GM04504 (cell line): ENCODE data around the gene CDR2L.
"Not testable (repeated sequence)": the region's sequence is repeated elsewhere in the genome, so short reads cannot be mapped to it uniquely, and the experiment has no call there.

ENCODE experiments used
- DNase-seq: peaks from one replicate; pipeline ENCODE4 v3.0.0-alpha.2; 2012; ENCODE audit warnings: low read depth

The CDR2L gene

GRCh38 chr17:75011401-75012095 lies 24.1 kb downstream of the CDR2L start:
- DNase-seq, result no peak

GRCh38 chr17:75012096-75012345 lies 24.6 kb downstream of the CDR2L start:
- no peak for DNase-seq

GRCh38 chr17:75012346-75013091 lies 25.1 kb downstream of the CDR2L start, which contains the start of gene MRPL58:
Gene MRPL58, plus strand, starts transcription at chr17:75012670. Its CDS starts 17 bp downstream, at chr17:75012687.
- peak; percentile 58 for DNase-seq

GRCh38 chr17:75013092-75013559 lies 25.7 kb downstream of the CDR2L start:
- no peak for DNase-seq

DNA sequence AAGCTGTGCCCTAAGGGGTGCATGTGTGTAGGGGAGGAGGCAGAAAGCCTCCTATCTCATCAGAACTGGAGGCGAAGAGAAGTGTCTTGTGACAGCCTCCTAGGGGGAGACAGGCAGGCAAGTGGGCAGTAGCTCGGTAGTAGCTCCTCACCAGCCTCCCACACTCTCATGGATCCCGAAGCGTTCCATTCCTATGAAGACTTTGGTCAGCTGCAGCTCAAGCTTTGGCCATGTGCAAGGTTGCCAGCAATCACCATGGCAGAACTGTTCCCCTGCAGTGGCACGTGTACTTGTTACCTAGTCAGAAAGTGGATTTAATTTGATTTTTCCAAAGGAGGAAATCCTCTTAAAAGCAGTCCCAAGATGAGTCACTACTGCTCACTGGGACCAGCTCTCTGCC lies 31.7 kb downstream of the CDR2L start:
- DNase-seq, result no peak

GRCh38 chr17:75019710-75020109 lies 32.3 kb downstream of the CDR2L start:
- no peak for DNase-seq

GRCh38 chr17:75020331-75021110 lies 33.1 kb downstream of the CDR2L start:
- DNase-seq, result no peak

GRCh38 chr17:75024686-75025397 lies 37.4 kb downstream of the CDR2L start:
- DNase-seq, result no peak

DNA sequence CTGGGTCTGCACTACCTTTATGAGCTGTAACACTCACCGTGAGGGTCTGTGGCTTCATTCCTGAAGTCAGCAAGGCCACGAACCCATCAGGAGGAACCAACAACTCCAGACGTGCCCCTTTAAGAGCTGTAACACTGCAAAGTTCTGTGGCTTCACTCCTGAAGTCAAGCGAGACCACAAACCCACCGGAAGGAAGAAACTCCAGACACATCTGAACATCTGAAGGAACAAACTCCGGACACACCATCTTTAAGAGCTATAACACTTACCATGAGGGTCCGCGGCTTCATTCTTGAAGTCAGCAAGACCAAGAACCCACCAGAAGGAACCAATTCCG lies 37.9 kb downstream of the CDR2L start:
- not testable (repeated sequence) for DNase-seq

GRCh38 chr17:75026650-75027049 lies 39.2 kb downstream of the CDR2L start:
- DNase-seq, result not testable (repeated sequence)

DNA sequence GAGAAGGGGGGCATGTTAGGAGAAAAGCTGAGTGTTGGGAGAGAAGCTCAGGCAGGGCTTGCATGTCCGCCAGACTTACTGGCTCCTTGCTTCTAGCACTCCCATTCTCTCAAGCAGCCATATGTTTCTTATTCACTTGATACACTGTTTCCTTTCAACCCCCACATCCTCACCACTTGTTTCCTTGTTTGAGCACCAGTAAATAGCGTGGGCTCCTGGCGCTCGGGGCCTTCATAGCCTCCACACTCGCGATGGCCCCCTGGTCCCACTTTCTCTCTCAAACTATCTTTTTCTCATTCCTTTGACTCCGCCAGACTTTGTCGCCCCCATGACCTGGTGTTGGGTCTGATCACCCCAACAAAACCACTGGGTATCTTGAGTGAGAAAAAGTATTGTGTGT lies 42.7 kb downstream of the CDR2L start:
- no peak for DNase-seq

DNA sequence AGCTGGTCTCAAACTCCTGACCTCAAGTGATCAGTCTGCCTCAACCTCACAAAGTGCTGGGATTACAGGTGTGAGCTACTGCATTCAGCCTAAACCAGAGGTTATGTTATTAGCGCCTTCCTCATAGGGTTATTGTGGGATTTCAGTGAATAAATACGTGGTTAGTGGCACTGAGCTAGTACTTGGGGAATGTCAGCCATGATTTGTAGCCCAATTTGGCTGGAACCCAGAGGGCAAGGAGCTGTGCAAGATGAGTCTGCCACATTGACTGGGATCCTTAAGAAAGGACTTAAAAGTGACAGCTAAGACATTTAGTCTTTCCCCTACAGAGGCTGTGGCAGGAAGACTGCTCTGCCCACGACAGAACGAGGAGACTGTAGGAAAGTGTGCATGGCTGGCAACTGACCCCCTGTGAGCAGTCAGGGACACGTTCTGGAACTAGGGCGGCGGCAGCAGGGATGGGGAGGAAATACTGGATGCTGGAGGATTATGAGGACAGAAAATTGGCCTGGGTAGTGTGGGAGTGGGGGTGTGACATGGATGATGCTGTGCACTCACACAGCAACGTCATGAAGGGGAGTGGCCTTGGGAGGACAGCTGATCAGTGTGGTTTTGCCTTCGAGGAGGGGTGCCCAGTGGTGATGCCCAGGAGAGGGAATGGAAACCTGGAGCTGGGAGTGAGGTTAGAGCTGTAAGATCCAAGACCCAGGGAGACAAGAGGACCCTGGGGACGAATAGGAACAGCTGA lies 44.7 kb downstream of the CDR2L start:
- peak; percentile 72 for DNase-seq

GRCh38 chr17:75032720-75033280 lies 45.4 kb downstream of the CDR2L start:
- no peak for DNase-seq

- peak; percentile 73 for DNase-seq
Measured at GRCh38 chr17:75033346-75034235, 46.2 kb downstream of the CDR2L start.

DNA sequence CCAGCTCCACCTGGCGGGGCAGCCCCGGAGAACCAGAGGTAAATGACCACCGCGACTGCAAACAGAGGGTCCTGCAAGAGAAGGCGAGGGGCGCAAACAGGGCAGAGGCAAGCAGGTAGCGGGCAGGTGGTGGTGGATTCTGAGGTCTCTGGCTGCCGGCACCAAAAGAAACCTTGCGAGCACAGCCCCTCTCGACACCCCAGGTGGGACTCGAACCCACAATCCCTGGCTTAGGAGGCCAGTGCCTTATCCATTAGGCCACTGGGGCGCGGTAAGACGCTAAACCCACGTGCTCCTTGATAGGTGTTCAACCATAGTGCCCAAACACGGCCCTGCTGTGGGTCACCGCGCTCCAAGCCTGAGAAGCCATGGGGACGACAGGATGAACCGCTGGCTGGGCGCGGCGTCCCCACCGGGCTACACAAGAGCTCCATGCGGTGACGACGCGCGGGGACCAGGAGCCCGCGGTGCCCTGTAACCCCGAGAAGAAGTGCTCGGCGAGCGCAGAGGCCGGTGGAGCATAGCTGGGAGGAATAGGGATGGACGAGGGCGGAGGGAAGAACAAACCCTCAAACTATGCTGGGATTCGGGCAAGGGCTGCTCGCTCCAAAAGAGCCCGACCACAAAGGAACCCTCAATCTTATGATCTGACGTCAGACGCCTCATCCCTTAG lies 46.9 kb downstream of the CDR2L start:
- peak; percentile 76 for DNase-seq

DNA sequence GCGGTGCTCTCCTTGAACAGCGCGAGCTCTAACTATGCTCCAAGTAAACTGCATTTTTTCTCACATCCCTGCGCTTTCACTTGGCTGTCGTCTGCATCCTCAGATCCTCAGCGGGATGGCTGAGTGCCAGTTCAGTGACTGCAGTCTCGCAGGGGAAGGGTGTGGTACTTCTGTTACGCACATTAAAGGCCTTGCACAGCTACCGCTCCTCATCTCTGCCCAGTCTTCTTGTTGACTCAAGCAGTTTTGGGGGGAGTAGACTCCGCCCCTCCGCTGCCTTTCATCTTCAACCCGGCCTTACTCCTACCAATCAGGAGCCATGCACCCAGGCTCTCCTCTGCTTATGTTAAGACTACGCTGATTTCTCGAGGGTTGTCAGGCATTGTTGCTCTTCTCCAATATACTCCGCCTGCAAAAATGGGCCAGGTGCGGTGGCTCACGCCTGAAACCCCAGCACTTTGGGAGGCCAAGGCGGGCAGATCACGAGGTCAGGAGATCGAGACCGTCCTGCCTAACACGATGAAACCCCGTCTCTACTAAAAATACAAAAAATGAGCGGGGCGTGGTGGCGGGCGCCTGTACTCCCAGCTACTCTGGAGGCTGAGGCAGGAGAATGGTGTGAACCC lies 49.3 kb downstream of the CDR2L start:
- peak; percentile 77 for DNase-seq

DNA sequence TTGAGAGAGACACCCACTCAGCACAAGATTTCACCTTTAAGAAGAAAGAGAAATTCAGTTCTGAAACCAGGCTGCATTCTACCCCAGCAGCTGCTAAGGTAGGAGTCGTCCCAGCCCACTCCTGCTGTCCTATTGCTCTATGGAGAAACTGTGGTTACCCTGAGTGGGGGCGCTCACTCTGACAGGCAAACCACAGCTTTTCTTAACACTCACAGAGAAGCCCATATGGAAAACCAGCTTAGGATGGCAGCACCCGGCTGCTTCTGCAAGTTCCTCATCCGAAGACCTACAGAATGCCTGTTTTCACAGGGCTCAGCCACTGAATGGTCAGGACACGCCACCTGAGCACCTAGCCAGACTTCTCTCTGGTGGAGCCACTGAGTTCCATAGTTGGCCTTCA lies 51.8 kb downstream of the CDR2L start:
- DNase-seq, result no peak

DNA sequence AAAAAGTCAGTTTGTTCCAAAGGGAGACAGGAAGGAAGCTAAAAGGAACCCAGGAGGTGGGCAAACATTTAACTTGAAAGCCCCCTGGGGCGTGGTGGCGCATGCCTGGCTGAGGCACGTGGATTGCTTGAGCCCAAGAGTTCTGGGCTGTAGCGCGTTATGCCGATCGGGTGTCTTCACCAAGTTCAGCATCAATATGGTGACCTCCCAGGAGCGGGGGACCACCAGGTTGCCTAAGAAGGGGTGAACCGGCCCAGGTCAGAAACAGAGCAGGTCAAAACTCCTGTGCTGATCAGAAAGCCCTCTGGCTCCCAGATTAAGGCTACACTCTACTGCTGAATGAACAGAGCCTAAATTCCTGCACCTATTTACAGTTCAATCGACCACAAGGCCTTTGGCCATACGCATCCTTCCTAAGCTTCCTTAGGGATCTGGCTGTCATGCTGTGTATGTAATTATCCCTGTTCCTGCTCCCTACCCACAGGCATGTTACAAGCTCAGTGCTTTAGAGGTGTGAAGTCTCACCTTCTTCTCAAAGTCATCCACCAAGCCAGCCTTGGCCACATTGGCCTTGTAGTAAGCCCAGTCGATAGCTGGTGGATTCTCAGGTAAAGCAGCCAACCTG lies 54.3 kb downstream of the CDR2L start:
- DNase-seq, result no peak

DNA sequence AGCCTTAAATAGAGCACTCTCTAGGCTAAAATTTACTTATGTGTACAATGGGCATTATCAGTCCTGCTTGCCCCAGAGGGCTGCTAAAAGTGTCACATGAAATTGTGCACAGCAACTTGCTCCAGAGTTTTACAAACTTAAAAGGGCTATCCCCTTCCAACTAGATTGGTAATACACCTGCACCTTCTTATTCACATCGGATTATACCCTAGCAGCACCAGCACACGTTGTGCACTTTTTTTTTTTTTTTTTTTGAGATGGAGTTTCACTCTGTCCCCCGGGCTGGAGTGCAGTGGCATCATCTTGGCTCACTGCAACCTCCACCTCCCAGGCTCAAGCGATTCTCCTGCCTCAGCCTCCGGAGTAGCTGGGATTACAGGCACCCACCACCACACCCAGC lies 56.4 kb downstream of the CDR2L start:
- not testable (repeated sequence) for DNase-seq
